IPS-NIHi7 (cell line): Measurements from ENCODE around the gene CFAP54.
A peak's percentile ranks its signal among the peaks of the same experiment; 100 is the strongest.
"Not testable (repeated sequence)": the region's sequence is repeated elsewhere in the genome, so short reads cannot be mapped to it uniquely, and the experiment has no call there.

Experiments
- DNase-seq: peaks from one replicate; pipeline ENCODE4 v3.0.0; 2012; ENCODE audit warnings: mixed read lengths; ENCODE audit errors: extremely low spot score

The CFAP54 gene

DNA sequence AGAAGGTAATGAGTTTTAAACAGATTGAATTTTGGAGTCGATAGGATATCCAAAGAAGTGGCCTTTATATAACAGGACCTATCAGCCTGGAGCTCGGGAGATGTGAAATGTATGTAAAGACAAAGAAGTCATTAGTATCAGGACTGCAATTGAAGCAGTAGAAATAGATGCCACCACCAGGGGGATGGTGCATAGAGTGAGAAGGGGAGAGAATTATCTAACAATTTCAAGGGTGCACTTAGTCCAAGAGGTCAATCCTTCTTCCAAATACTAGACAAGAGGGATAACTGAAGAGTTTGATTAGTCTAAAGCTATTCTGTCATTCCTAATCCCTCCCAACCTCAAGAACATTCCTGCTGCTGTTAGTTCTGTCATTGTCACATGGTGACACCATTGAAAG, 127.8 kb downstream of the CFAP54 start:
- DNase-seq, result peak; percentile 24

DNA sequence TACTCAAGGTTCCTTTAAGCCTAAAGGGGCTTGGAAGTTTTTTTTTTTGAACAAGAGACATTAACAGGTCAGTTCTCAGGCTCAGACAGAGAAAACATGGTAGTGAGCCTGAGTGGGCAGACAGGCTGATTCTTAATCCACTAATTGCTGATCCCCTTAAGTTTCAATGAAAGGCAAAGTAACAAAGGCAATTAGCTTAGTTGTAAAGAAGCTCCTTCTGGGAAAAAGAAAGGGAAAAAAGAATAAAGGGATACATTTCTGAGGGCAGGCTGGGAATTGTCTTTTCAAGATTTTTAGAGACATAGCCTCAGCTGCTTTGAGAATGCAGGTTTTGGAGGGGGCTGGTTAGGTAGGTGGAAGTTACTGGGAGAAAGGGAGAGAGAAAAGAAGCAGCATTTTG, 133.8 kb downstream of the CFAP54 start:
- DNase-seq, result no peak

DNA sequence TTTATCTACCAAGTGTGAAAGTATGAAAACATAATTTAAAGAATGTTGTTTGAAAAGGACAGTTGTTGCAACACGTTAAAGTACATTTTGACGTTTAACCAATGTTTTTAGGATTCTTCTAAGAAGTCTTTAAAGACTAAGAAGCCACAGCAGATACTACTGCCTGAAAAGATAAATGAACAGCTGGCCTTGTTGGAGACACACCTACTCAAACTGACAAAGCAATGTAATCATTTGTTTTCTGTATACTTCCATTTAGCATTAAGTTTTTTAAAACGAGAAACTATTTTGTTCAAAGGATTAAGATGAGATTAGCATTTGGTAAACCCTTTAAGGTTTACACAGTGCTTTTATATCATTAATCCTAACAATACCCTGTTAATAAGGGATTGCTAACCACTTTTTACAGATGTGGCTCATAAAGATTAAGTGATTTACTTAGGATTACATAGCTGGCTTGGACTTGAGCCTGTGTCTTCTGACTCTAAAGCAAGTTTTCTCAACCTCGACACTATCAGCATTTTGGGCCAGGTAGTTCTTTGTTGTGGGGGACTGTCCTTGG, 134.4 kb downstream of the CFAP54 start:
- no peak for DNase-seq

DNA sequence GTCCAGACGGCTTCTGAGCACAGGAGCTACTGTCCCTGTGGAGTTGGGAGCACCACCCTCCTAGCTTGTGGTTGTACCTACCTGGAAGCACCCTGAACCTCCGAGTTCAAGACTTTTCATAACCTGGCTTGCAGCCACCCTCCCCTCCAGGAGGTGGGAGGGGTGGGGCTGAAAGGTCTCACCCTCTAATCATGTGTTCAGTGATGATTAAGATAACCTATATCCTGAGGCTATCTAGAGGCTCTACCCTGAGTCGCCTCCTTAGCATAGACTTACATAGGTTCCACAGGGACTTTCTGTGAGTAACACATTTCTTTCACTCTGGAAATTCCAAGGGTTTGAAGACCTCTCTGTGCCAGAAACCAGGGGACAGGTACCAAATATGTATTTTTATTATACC, 146.5 kb downstream of the CFAP54 start:
- DNase-seq, result no peak

GRCh38 chr12:96636895-96637294, 147.5 kb downstream of the CFAP54 start:
- DNase-seq, result no peak

DNA sequence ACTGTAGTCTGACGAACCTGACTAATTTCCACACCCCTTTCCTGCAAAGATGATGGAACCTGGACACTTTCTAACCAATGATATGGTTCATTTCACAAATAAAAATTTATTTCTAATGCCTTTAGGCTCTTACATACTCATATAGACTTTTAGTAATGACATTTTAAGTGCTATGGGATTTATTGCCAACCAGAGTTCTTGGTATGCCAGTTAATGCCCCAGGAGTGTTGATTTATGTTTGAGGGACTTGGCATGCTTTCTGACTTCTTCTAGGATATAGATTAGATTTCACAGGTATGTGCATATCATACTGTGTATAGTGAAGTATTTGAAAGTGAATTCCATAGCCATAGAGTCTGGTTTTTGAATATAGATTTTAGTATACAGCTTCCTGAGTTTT, 159.5 kb downstream of the CFAP54 start:
- DNase-seq, result no peak

- no peak for DNase-seq
These were observed 163.5 kb downstream of the CFAP54 start for GRCh38 chr12:96652870-96653269.

GRCh38 chr12:96658075-96658474, 168.7 kb downstream of the CFAP54 start:
- DNase-seq, result no peak

- no peak for DNase-seq
These were observed 180.4 kb downstream of the CFAP54 start for GRCh38 chr12:96669786-96670185.

DNA sequence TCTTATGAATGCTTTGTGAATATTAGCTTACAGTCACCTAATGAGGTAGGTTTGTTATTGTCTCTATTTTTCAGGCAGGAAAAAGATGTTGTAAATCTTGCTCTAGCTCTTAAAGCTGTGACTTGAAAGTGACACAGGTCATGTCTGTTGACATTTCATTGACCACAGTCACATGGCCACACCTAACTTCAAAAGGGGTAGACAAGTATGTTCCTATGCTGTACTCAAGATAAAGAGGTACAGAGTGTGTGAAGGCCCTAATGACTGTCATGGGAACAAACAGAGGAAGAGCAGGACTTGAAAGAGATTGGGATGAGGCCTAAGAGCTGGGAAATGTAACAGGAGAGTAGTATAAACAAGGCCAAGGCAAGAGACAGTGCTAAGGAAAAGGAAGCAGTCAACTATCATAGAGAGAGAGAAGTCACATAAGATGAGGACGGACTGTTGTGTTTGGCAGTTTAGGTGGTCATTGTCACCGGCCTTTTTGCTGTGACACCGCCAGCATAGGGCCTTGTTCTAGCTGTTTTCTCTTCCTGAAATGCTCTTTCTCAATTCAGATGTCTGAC, 181.0 kb downstream of the CFAP54 start:
- DNase-seq, result no peak

- DNase-seq, result not testable (repeated sequence)
These were observed 186.1 kb downstream of the CFAP54 start for GRCh38 chr12:96675519-96675918.

DNA sequence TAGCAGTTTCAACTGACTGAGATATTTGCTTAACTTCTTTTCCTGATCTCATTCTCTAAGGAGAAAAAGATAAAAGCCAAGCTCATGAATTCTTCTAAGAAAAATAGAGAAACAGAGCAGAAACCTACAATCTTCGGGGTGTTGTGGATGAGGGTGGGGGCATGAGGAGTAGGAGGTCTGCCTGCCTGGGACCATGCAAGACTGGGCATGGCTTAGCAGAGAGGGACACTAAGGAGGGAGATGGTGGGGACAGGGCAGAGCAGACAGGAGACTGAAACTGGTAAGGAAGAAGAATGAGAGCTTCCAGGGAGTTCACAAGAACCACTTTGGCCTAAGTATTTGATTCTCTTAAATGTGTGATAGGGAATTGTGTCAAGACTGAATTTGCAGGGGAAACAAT, 188.0 kb downstream of the CFAP54 start:
- DNase-seq, result no peak

- no peak for DNase-seq
These were observed 198.3 kb downstream of the CFAP54 start for GRCh38 chr12:96687719-96688118.

DNA sequence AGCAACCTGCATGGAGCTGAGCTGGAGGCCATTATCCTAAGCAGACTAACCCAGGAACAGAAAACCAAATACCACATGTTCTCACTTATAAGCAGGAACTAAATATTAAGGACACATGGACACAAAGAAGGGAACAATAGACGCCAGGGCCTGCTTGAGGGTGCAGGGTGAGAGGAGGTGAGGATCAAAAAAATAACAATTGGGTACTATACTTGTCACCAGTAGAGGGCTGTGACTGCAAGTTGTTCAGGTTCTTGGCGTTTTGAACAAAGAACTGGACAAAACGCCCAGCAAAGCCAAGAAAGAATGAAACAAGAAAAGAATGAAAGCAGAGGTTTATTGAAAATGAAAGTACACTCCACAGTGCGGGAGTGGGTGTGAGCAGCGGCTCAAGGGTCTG, 209.1 kb downstream of the CFAP54 start:
- no peak for DNase-seq

DNA sequence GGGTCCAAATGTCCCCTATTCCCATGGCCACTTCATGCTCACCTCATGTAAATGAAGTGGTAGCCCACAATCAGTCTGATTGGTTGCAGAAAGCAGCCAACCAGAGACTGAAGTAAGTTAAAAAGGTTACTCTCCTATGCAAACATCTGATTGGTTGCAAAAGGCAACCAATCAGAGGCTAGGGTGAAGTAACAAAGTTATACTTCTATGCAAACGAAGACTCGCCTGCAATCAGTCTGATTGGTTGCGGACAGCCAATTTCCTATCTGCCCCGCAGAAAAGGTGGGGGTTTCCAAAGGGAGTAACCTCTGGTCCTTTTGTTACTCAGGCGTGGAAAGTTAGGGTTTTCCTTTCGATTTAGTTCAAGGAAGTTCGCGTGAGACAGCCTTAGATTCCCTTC, 209.6 kb downstream of the CFAP54 start:
- no peak for DNase-seq

GRCh38 chr12:96701856-96702255, 212.5 kb downstream of the CFAP54 start:
- DNase-seq, result no peak

DNA sequence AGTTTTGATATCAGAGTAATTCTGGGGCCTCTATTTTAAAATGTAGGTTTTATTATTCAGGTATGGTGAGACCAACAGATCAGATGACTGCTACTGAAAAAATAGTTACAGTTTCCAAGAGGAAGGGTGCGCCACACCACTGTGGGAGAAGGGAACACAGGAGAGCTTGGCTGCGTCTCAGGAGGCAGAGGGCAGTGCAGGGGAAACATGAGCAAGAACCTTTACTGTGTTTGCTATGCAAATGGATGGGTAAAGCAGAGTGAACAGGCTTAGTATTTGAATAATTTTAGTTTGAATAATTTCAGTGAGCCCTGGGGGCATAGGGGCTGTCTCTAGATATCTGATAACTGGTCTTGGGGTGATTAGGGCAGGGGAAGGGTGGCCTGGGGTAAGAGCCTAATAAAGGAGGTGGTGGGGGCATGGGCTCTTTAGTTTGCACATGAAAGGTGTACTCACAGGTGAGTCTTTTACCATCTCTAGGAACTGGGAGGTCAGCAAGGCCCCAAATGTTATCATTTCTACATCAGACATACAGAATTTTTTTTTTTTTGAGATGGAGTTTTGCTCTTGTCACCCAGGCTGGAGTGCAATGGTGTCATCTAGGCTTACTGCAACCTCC, 220.9 kb downstream of the CFAP54 start:
- peak; percentile 29 for DNase-seq

- no peak for DNase-seq
These were observed 222.0 kb downstream of the CFAP54 start for GRCh38 chr12:96711364-96711763.

DNA sequence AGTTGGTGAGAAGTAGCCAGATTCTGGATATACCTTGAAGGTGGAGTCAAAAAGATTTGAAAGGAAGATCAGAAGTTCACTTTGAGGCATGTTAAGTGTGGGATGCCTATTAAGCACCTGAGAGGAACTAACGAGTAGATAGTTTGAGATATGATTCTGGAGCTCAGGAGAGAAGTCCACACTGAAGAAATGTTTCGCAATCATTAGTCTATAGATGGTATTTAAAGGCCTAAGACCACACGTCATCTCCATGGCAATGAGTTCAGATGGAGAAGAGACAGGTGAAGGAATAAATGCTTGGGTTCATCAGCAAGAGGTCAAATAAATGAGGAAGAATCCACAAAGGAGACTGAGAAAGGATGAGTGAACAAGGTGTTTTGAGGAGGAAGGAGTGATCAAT, 224.8 kb downstream of the CFAP54 start:
- no peak for DNase-seq

- DNase-seq, result no peak
These were observed 230.4 kb downstream of the CFAP54 start for GRCh38 chr12:96719660-96720362.

DNA sequence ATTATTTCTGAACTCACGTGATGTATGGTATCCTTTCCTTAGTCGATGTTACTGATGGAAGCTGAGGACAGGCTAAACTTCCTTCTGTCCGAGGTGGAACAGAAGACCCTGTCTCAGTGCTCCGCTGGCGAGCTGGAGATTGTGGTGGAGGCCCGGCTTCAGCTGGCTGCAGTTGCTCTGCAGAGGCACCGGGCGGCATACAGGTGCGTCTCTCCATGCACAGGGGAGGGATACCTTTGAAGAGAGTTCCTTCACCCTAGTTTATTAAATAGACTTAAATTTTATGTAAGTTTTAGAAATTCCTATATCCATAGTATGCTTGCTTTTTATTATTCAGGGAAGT, 231.0 kb downstream of the CFAP54 start:
- DNase-seq, result peak; percentile 46

- DNase-seq, result not testable (repeated sequence)
These were observed 240.1 kb downstream of the CFAP54 start for GRCh38 chr12:96729466-96729865.

- DNase-seq, result no peak
These were observed 240.5 kb downstream of the CFAP54 start for GRCh38 chr12:96729886-96730285.
